Gastrocnemius medialis (tissue), 4 donors: ENCODE data around the gene KLHL13.

ENCODE experiments used
- POLR2A ChIP-seq, 2 donors: fragments of 450-650 bp; IDR thresholded peaks; one replicate each; pipeline ENCODE4 v1.6.1; 2017; ENCODE audit warnings: antibody characterized with exemption in 2 of 2, mild to moderate bottlenecking in 2 of 2, moderate library complexity in 2 of 2
- TF ChIP-seq, protein P1 (sequence below), 5 experiments: fragments of 450-650 bp in 3 of 5; fragments of 200-600 bp in 2 of 5; sonication (generic) in 2 of 5; IDR thresholded peaks in 4 of 5; conservative IDR thresholded peaks in 1 of 5; 1 replicate in 4 of 5; 2 replicates in 1 of 5; pipeline ENCODE4 v1.5.1; 2016 to 2019; ENCODE audit warnings: antibody characterized with exemption in 5 of 5, mild to moderate bottlenecking in 3 of 5, moderate library complexity in 3 of 5

DNA sequence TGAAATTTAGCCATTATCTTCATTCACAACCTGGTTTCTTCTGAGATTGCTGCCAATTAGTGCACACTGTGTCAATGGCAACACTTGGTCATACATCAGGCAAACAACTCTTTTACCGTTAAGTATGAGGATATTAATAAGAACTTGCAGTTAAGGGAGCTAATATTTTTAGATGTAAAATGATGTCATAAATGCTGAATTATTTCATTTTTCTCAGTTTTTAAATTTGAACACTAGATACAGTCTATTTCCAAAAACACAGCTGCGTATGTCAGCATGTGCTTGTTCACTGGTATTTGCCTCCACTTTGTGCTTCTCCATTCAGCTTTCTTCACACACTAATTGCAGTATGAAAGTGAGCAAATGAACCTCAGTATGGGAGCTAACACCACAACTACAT lies 1.6 kb downstream of the KLHL13 start:
- TF ChIP-seq, protein P1, sequence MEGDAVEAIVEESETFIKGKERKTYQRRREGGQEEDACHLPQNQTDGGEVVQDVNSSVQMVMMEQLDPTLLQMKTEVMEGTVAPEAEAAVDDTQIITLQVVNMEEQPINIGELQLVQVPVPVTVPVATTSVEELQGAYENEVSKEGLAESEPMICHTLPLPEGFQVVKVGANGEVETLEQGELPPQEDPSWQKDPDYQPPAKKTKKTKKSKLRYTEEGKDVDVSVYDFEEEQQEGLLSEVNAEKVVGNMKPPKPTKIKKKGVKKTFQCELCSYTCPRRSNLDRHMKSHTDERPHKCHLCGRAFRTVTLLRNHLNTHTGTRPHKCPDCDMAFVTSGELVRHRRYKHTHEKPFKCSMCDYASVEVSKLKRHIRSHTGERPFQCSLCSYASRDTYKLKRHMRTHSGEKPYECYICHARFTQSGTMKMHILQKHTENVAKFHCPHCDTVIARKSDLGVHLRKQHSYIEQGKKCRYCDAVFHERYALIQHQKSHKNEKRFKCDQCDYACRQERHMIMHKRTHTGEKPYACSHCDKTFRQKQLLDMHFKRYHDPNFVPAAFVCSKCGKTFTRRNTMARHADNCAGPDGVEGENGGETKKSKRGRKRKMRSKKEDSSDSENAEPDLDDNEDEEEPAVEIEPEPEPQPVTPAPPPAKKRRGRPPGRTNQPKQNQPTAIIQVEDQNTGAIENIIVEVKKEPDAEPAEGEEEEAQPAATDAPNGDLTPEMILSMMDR (IDR thresholded peaks at IDR 0.05 in 4 of 5, conservative IDR thresholded peaks at IDR 0.05 in 1 of 5), result no peak
- TF ChIP-seq POLR2A (IDR thresholded peaks at IDR 0.05), result no peak
